CD4-positive, alpha-beta T cell treated with Interleukin-4 for 4 hours (primary cell): ENCODE data around the gene PROM1.

Source experiments
- DNase-seq: peaks from one replicate; pipeline ENCODE4 v3.0.0-alpha.2; 2020

The PROM1 gene

GRCh38 chr4:15936495-15936894 lies 147.3 kb downstream of the PROM1 start:
- DNase-seq = no peak

- no peak for DNase-seq
Measured at GRCh38 chr4:15935504-15936402, 148.1 kb downstream of the PROM1 start.

- no peak for DNase-seq
Measured at GRCh38 chr4:15934259-15934658, 149.6 kb downstream of the PROM1 start.

- no peak for DNase-seq
Measured at GRCh38 chr4:15931451-15932210, 152.2 kb downstream of the PROM1 start.

- DNase-seq = no peak
Measured at GRCh38 chr4:15930314-15930713, 153.5 kb downstream of the PROM1 start.

- no peak for DNase-seq
Measured at GRCh38 chr4:15929540-15929939, 154.3 kb downstream of the PROM1 start.

GRCh38 chr4:15928883-15929282 lies 154.9 kb downstream of the PROM1 start:
- no peak for DNase-seq

- DNase-seq = no peak
Measured at GRCh38 chr4:15926486-15926885, 157.3 kb downstream of the PROM1 start.

GRCh38 chr4:15925830-15926229 lies 158.0 kb downstream of the PROM1 start:
- DNase-seq = no peak

GRCh38 chr4:15921592-15921932 lies 162.3 kb downstream of the PROM1 start:
- no peak for DNase-seq

GRCh38 chr4:15920723-15921591 lies 162.9 kb downstream of the PROM1 start:
- no peak for DNase-seq

- DNase-seq = no peak
Measured at GRCh38 chr4:15918484-15919129, 165.2 kb downstream of the PROM1 start.
